Neuronal stem cell (in vitro differentiated cells): ENCODE measurements around the gene IFIT2.

Experiments used
- DNase-seq: peaks from one replicate; pipeline ENCODE4 v3.0.0-alpha.2; 2013; ENCODE audit warnings: low spot score
- H2AFZ ChIP-seq: one replicate; pipeline ENCODE4 v1.6.1; 2013; ENCODE audit warnings: mild to moderate bottlenecking, low read length, inconsistent platforms
- H2AK5ac ChIP-seq: 2 replicates; pipeline ENCODE4 v1.6.1; 2013; ENCODE audit warnings: low read depth, mild to moderate bottlenecking, inconsistent platforms, low read length, moderate library complexity, mixed read lengths
- H2BK120ac ChIP-seq: 2 replicates; pipeline ENCODE4 v1.6.1; 2013; ENCODE audit warnings: low read depth, mild to moderate bottlenecking, inconsistent platforms, low read length, moderate library complexity, mixed read lengths
- H2BK12ac ChIP-seq: one replicate; pipeline ENCODE4 v1.6.1; 2013; ENCODE audit warnings: low read length, inconsistent platforms
- H2BK15ac ChIP-seq: 2 replicates; pipeline ENCODE4 v1.6.1; 2013; ENCODE audit warnings: mild to moderate bottlenecking, low read length, inconsistent platforms, mixed read lengths
- H2BK5ac ChIP-seq: one replicate; pipeline ENCODE4 v1.6.1; 2013; ENCODE audit warnings: inconsistent platforms, mild to moderate bottlenecking, low read length, moderate library complexity
- H3K14ac ChIP-seq: one replicate; pipeline ENCODE4 v1.6.1; 2013; ENCODE audit warnings: low read length, inconsistent platforms
- H3K18ac ChIP-seq: 2 replicates; pipeline ENCODE4 v1.6.1; 2013; ENCODE audit warnings: low read length, inconsistent platforms
- H3K23ac ChIP-seq: 2 replicates; pipeline ENCODE4 v1.6.1; 2013; ENCODE audit warnings: low read depth, mild to moderate bottlenecking, mixed read lengths, low read length, inconsistent platforms; ENCODE audit not compliant: poor library complexity
- H3K27ac ChIP-seq: replicated peaks from 3 replicates; pipeline ENCODE4 v1.5.1; 2013; ENCODE audit warnings: low read length, inconsistent platforms
- H3K27me3 ChIP-seq, 3 experiments: 2 replicates each; pipeline ENCODE4 v1.6.1; 2013; ENCODE audit warnings: low read length in 3 of 3, mild to moderate bottlenecking in 2 of 3, inconsistent platforms in 1 of 3, low read depth in 1 of 3, mixed read lengths in 1 of 3, moderate library complexity in 1 of 3; ENCODE audit not compliant: control insufficient read depth in 3 of 3, insufficient read depth in 3 of 3
- H3K36me3 ChIP-seq, 2 donors: replicated peaks in 1 of 2; 2 replicates each; pipeline ENCODE4 v1.6.1; 2013; ENCODE audit warnings: low read length in 2 of 2; ENCODE audit not compliant: control insufficient read depth in 2 of 2, insufficient read depth in 2 of 2
- H3K4ac ChIP-seq: 2 replicates; pipeline ENCODE4 v1.6.1; 2013; ENCODE audit warnings: inconsistent platforms, mild to moderate bottlenecking, low read length, moderate library complexity
- H3K4me1 ChIP-seq, 2 donors: 1 replicate in 1 of 2; 2 replicates in 1 of 2; pipeline ENCODE4 v1.6.1; 2013; ENCODE audit warnings: low read length in 2 of 2, low read depth in 1 of 2; ENCODE audit not compliant: control insufficient read depth in 2 of 2, insufficient read depth in 1 of 2
- H3K4me2 ChIP-seq: one replicate; pipeline ENCODE4 v1.6.1; 2013; ENCODE audit warnings: mild to moderate bottlenecking, low read length, inconsistent platforms; ENCODE audit not compliant: insufficient read depth, poor library complexity, severe bottlenecking
- H3K4me3 ChIP-seq, 2 donors: 2 replicates each; pipeline ENCODE4 v1.5.1; 2013; ENCODE audit warnings: low read length in 2 of 2, mild to moderate bottlenecking in 2 of 2, inconsistent platforms in 1 of 2, moderate library complexity in 1 of 2
- H3K79me1 ChIP-seq: one replicate; pipeline ENCODE4 v1.6.1; 2013; ENCODE audit warnings: low read depth, mild to moderate bottlenecking, inconsistent platforms, low read length, moderate library complexity
- H3K9ac ChIP-seq: one replicate; pipeline ENCODE4 v1.6.1; 2013; ENCODE audit warnings: mild to moderate bottlenecking, low read depth, low read length, inconsistent platforms; ENCODE audit not compliant: poor library complexity
- H3K9me3 ChIP-seq, 2 donors: replicated peaks in 1 of 2; 2 replicates each; pipeline versions ENCODE3 to v1.6.1; 2013; ENCODE audit warnings: low read length in 2 of 2, mild to moderate bottlenecking in 2 of 2, inconsistent platforms in 1 of 2, low read depth in 1 of 2, mixed read lengths in 1 of 2, moderate library complexity in 1 of 2; ENCODE audit not compliant: control insufficient read depth in 2 of 2, insufficient read depth in 1 of 2
- H4K8ac ChIP-seq: one replicate; pipeline ENCODE4 v1.6.1; 2013; ENCODE audit warnings: low read depth, mild to moderate bottlenecking, inconsistent platforms, low read length, moderate library complexity
- H4K91ac ChIP-seq: one replicate; pipeline ENCODE4 v1.6.1; 2013; ENCODE audit warnings: low read length, low read depth, mild to moderate bottlenecking, inconsistent platforms; ENCODE audit not compliant: poor library complexity
- WGBS, 2 donors: extraction: QIAGEN DNeasy Blood & Tissue Kit; methylation state at CpG; one replicate each; pipeline ENCODE4 v1.1.7; 2013; ENCODE audit warnings: missing lambda C conversion rate in 2 of 2, mixed read lengths in 1 of 2; ENCODE audit not compliant: insufficient read length in 2 of 2, insufficient replicate concordance in 1 of 2; ENCODE audit errors: extremely low coverage in 2 of 2; 5-methylcytosine and 5-hydroxymethylcytosine counted together

The IFIT2 gene

DNA sequence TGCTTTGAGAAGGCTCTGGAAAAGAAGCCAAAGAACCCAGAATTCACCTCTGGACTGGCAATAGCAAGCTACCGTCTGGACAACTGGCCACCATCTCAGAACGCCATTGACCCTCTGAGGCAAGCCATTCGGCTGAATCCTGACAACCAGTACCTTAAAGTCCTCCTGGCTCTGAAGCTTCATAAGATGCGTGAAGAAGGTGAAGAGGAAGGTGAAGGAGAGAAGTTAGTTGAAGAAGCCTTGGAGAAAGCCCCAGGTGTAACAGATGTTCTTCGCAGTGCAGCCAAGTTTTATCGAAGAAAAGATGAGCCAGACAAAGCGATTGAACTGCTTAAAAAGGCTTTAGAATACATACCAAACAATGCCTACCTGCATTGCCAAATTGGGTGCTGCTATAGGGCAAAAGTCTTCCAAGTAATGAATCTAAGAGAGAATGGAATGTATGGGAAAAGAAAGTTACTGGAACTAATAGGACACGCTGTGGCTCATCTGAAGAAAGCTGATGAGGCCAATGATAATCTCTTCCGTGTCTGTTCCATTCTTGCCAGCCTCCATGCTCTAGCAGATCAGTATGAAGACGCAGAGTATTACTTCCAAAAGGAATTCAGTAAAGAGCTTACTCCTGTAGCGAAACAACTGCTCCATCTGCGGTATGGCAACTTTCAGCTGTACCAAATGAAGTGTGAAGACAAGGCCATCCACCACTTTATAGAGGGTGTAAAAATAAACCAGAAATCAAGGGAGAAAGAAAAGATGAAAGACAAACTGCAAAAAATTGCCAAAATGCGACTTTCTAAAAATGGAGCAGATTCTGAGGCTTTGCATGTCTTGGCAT, 4.8 kb downstream of the IFIT2 start:
- no peak overlapping the region for H2BK120ac ChIP-seq
- H3K4ac ChIP-seq: no peak overlapping the region
- no peak overlapping the region for H3K23ac ChIP-seq
- H2BK15ac ChIP-seq: no peak overlapping the region
- no peaks in the 10 kb centered on the region for H3K9me3 ChIP-seq
- no peak for DNase-seq
- H4K91ac ChIP-seq: no peak overlapping the region
- H3K79me1 ChIP-seq: no peaks in the 10 kb centered on the region
- H2BK5ac ChIP-seq: no peak overlapping the region
- no peak overlapping the region for H3K4me2 ChIP-seq
- no CpG with 5 or more reads among the region's 13 CpGs for WGBS, 2 donors
- no peak overlapping the region for H4K8ac ChIP-seq
- no peak overlapping the region for H2AK5ac ChIP-seq
- no peaks in the 10 kb centered on the region for H3K27me3 ChIP-seq
- no peak overlapping the region for H3K9ac ChIP-seq
- H2BK12ac ChIP-seq: no peak overlapping the region
- H2AFZ ChIP-seq: no peak overlapping the region
- no peak overlapping the region for H3K18ac ChIP-seq
- no peak overlapping the region for H3K4me3 ChIP-seq
- no peaks in the 10 kb centered on the region for H3K36me3 ChIP-seq
- no peak overlapping the region for H3K14ac ChIP-seq
- H3K4me1 ChIP-seq: peaks cover 3 to 7% of the 10 kb centered on the region in 2 donors
- H3K27ac ChIP-seq: no peak overlapping the region

DNA sequence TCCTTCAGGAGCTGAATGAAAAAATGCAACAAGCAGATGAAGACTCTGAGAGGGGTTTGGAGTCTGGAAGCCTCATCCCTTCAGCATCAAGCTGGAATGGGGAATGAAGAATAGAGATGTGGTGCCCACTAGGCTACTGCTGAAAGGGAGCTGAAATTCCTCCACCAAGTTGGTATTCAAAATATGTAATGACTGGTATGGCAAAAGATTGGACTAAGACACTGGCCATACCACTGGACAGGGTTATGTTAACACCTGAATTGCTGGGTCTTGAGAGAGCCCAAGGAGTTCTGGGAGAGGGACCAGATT, 5.4 kb downstream of the IFIT2 start:
- no peak overlapping the region for H3K4ac ChIP-seq
- no peak for DNase-seq
- H2AK5ac ChIP-seq: no peak overlapping the region
- no peaks in the 10 kb centered on the region for H3K9me3 ChIP-seq
- no peak overlapping the region for H2BK120ac ChIP-seq
- no peak overlapping the region for H2AFZ ChIP-seq
- H3K14ac ChIP-seq: no peak overlapping the region
- H3K79me1 ChIP-seq: no peaks in the 10 kb centered on the region
- H2BK12ac ChIP-seq: no peak overlapping the region
- no peak overlapping the region for H3K4me3 ChIP-seq
- no peak overlapping the region for H3K27ac ChIP-seq
- no peak overlapping the region for H4K91ac ChIP-seq
- H3K18ac ChIP-seq: no peak overlapping the region
- no peak overlapping the region for H4K8ac ChIP-seq
- H3K4me1 ChIP-seq: peaks cover 3% of the 10 kb centered on the region in 2 donors
- no peak overlapping the region for H2BK5ac ChIP-seq
- H3K23ac ChIP-seq: no peak overlapping the region
- H3K36me3 ChIP-seq: no peaks in the 10 kb centered on the region
- H3K9ac ChIP-seq: no peak overlapping the region
- no peak overlapping the region for H3K4me2 ChIP-seq
- H2BK15ac ChIP-seq: no peak overlapping the region
- no peaks in the 10 kb centered on the region for H3K27me3 ChIP-seq

DNA sequence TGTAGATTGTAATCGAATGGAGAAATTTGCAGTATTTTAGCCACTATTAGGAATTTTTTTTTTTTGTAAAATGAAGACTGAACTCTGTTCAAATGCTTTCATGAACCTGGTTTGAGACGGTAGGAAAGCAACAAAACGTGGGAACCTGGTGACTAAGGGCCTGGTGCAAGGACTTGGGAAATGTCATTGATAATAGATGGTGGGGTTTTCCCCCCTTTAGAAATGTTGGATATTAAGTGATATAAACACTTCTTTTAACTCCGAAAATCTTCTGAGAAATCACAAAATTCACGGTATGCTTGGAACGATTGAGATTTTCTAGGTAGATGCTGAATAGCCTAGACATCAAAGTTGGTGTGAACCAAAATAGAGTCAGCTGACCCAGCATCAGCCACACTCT, 6.4 kb downstream of the IFIT2 start:
- no peak overlapping the region for H2BK15ac ChIP-seq
- no peak overlapping the region for H3K14ac ChIP-seq
- H3K27ac ChIP-seq: no peak overlapping the region
- H2BK120ac ChIP-seq: no peak overlapping the region
- no peaks in the 10 kb centered on the region for H3K9me3 ChIP-seq
- no peak overlapping the region for H3K18ac ChIP-seq
- H4K8ac ChIP-seq: no peak overlapping the region
- no peaks in the 10 kb centered on the region for H3K27me3 ChIP-seq
- DNase-seq: no peak
- H3K4ac ChIP-seq: no peak overlapping the region
- H2AK5ac ChIP-seq: no peak overlapping the region
- H3K9ac ChIP-seq: no peak overlapping the region
- H3K23ac ChIP-seq: no peak overlapping the region
- no peak overlapping the region for H2BK12ac ChIP-seq
- no peak overlapping the region for H4K91ac ChIP-seq
- no peaks in the 10 kb centered on the region for H3K79me1 ChIP-seq
- H3K4me1 ChIP-seq: peaks cover 2 to 3% of the 10 kb centered on the region in 2 donors
- no peak overlapping the region for H3K4me3 ChIP-seq
- no peak overlapping the region for H2AFZ ChIP-seq
- H2BK5ac ChIP-seq: no peak overlapping the region
- WGBS, 2 donors: no CpG with 5 or more reads among the region's 6 CpGs
- no peak overlapping the region for H3K4me2 ChIP-seq
- no peaks in the 10 kb centered on the region for H3K36me3 ChIP-seq

DNA sequence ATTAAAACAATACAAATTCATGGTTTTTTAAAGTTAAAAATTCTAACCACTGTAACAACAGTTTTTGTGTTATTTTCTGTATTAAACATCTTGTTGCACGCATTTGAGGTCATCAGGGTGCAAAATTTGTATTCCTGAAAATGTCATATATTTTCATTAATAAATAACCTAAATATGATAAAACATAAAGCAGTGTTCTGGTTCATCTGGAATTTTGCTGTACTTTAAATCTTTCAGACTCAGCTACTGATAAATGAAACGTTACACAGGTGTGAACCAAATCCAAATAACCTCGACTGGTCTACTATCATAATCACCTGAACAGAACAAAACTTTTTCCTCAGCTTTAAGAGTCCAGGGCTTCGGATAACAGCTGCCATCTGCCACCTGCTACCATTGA, 6.9 kb downstream of the IFIT2 start:
- no peak overlapping the region for H3K4me2 ChIP-seq
- H3K14ac ChIP-seq: no peak overlapping the region
- DNase-seq: no peak
- no peak overlapping the region for H2BK5ac ChIP-seq
- H2AK5ac ChIP-seq: no peak overlapping the region
- H3K36me3 ChIP-seq: no peaks in the 10 kb centered on the region
- no peak overlapping the region for H3K4me3 ChIP-seq
- no peak overlapping the region for H4K8ac ChIP-seq
- H3K9me3 ChIP-seq: no peaks in the 10 kb centered on the region
- no peak overlapping the region for H3K9ac ChIP-seq
- no peak overlapping the region for H2AFZ ChIP-seq
- no peak overlapping the region for H3K27ac ChIP-seq
- no peak overlapping the region for H3K23ac ChIP-seq
- H3K4ac ChIP-seq: no peak overlapping the region
- H3K79me1 ChIP-seq: no peaks in the 10 kb centered on the region
- no peak overlapping the region for H2BK15ac ChIP-seq
- H3K18ac ChIP-seq: no peak overlapping the region
- H2BK120ac ChIP-seq: no peak overlapping the region
- peaks cover 2 to 3% of the 10 kb centered on the region in 2 donors for H3K4me1 ChIP-seq
- H4K91ac ChIP-seq: no peak overlapping the region
- no CpG with 5 or more reads among the region's 4 CpGs for WGBS, 2 donors
- H2BK12ac ChIP-seq: no peak overlapping the region
- no peaks in the 10 kb centered on the region for H3K27me3 ChIP-seq
